Heart right ventricle (tissue), 16 donors: Measurements from ENCODE around the gene CCDC185. TPM values are rescaled to one million over a fixed set of nuclear protein-coding genes. Genes with fewer than 3 reads are reported as not detected.

Experiments
- ATAC-seq, 8 donors: fragments of 200-7000 bp; cut with Tn5 transposase; one replicate each; pipeline ENCODE4 v1.9.1; 2020; ENCODE audit warnings: mild to moderate bottlenecking in 8 of 8, moderate library complexity in 8 of 8, moderate number of reproducible peaks in 1 of 8
- DNase-seq, 2 donors: peaks; one replicate each; pipeline ENCODE4 v3.0.0-alpha.2; 2020
- H3K27ac ChIP-seq, 10 donors: fragments of 200-600 bp; sonication (generic) in 2 of 10; one replicate each; pipeline versions ENCODE4 v1.5.0 to v1.8.0; 2020 to 2022; ENCODE audit warnings: mild to moderate bottlenecking in 3 of 10
- H3K27me3 ChIP-seq, 7 donors: fragments of 200-600 bp; one replicate each; pipeline ENCODE4 v1.8.0; 2021 to 2022; ENCODE audit warnings: mild to moderate bottlenecking in 2 of 7
- H3K36me3 ChIP-seq, 9 donors: fragments of 200-600 bp; sonication (generic) in 1 of 9; one replicate each; pipeline versions ENCODE4 v1.5.0 to v1.8.0; 2020 to 2022; ENCODE audit warnings: mild to moderate bottlenecking in 2 of 9
- H3K4me1 ChIP-seq, 9 donors: fragments of 200-600 bp; sonication (generic) in 1 of 9; one replicate each; pipeline versions ENCODE4 v1.5.0 to v1.8.0; 2020 to 2022; ENCODE audit warnings: mild to moderate bottlenecking in 4 of 9
- H3K4me3 ChIP-seq, 10 donors: fragments of 200-600 bp; sonication (generic) in 2 of 10; one replicate each; pipeline versions ENCODE4 v1.5.0 to v1.8.0; 2020 to 2022; ENCODE audit warnings: mild to moderate bottlenecking in 7 of 10, moderate library complexity in 2 of 10
- H3K9me3 ChIP-seq, 11 donors: fragments of 200-600 bp in 10 of 11; sonication (generic) in 2 of 11; one replicate each; pipeline versions ENCODE4 v1.5.0 to v1.8.0; 2013 to 2022; ENCODE audit warnings: mild to moderate bottlenecking in 2 of 11, control low read depth in 1 of 11, moderate library complexity in 1 of 11
- CTCF ChIP-seq, 9 donors: fragments of 200-600 bp; sonication (generic) in 2 of 9; IDR thresholded peaks; one replicate each; pipeline versions ENCODE4 v1.5.0 to v1.8.0; 2021 to 2022; ENCODE audit warnings: antibody characterized with exemption in 9 of 9, mild to moderate bottlenecking in 5 of 9, moderate library complexity in 1 of 9
- WGBS, 2 donors: extraction: QIAGEN DNeasy Blood & Tissue Kit; methylation state at CpG; one replicate each; pipeline ENCODE4 v1.1.7; 2013; ENCODE audit warnings: inconsistent platforms in 1 of 2; 5-methylcytosine and 5-hydroxymethylcytosine counted together
- intact Hi-C, 10 donors: fragments of 100-400 bp; cut with DNase I; formaldehyde crosslinking; loops; one replicate each; pipeline versions ENCODE4 v1.11.1 to v1.14.2; 2022
- polyA plus RNA-seq, 2 donors: library from polyadenylated mRNA; stranded (reverse); fragments of 200-250 nt; gene quantifications; one replicate each; pipeline ENCODE4 v1.2.3, GENCODE V29; 2013
- total RNA-seq, 10 donors: library from RNA; stranded (reverse); fragmentation: NEBNext Ultra II Directional in 3 of 10; extraction: Animal tissue kit (Norgen Biotek cat#: 25700) in 3 of 10; gene quantifications; one replicate each; pipeline versions ENCODE4 v1.2.1 to v1.2.4, GENCODE V29; 2021 to 2023
- donor health status: Arrhythmogenic right ventricular cardiomyopathy.
- donor health status: ischemic (EF 13 %, LVEDD 7.1; RV severe dilation, severe dysfunction).
- donor health status: healthy with polysubstance abuse.
- donor health status: DM: no; HTN: yes; CAD: no.
- donor health status: DM: no; HTN: no; CAD: no.
- donor health status: ischemic (EF 25% LVEDD 6.9; RV normal size, moderate dysfunction).
- donor health status: ischemic (EF 25% LVEDD 5.7; RV mildly dilated, moderate dysfunction).
- donor health status: healthy.
- donor health status: DM: yes; HTN: yes; CAD: no.
- donor health status: Ischemic cardiomyopathy.
- donor health status: ischemic (EF 35%, LVEDD 5.7; RV mildly dilated, moderate dysfunction).
- donor health status: nonischemic (EF 11% LVEDD 7.7; RV severe dilation, severe dysfunction).
- donor health status: DM: yes; HTN: yes; CAD: no.
- donor health status: PGD.
- donor health status: ischemic (EF 29% LVEDD 5.4; RV normal size, mild dysfunction).
- donor health status: nonischemic (EF 23%, LVEDD 6.1; RV moderate dilation, normal function).

Gene CCDC185
- total and polyA plus RNA-seq, 12 donors, result not detected

GRCh38 chr1:223346311-223346710 is 46.9 kb upstream of the CCDC185 start:
- H3K4me1 ChIP-seq, result peaks cover 0 to 55% (median 18%) of the 10 kb centered on the region in 9 donors
- no peaks in the 10 kb centered on the region for H3K9me3 ChIP-seq
- no peaks in the 10 kb centered on the region for H3K27me3 ChIP-seq
- ATAC-seq, result no peak
- intact Hi-C loops, result loop anchor here in 3 of 10 donors (10.0 kb wide), 3 partner anchors 78 to 212 kb away; partner anchors contain the start of gene TLR5 (in 1 of the 3)
- no peak for TF ChIP-seq CTCF (IDR thresholded peaks at IDR 0.05)
- H3K36me3 ChIP-seq, result no peaks in the 10 kb centered on the region
- no peak overlapping the region for H3K27ac ChIP-seq
- whole genome bisulfite sequencing, 2 donors, result 87 to 90% methylated on average over 4 of the region's 4 CpGs
- no peak for DNase-seq
- no peak overlapping the region for H3K4me3 ChIP-seq

DNA sequence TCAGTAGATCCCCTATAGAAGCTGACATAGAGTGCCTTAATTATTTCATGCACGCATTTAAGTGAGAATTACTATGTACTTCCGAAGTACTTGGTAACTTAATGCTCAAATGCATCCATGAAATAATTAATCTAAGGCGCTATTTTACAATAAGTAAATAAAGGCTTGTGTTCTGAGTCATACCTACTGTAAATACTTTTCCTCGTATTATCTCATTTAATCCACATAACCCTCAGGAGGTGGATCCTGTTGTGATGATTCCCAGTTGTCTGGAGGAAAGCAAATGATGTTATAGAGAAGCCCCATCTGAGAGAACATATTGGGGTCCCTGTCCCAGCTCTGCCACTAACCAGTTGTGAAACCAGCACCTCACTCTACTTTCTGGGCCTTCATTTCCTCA is 45.6 kb upstream of the CCDC185 start:
- intact Hi-C loops, result loop anchor here in 3 of 10 donors (10.0 kb wide), 3 partner anchors 77 to 213 kb away; partner anchors contain the start of gene TLR5 (in 1 of the 3)
- no peak for DNase-seq

GRCh38 chr1:223348439-223348838 is 44.8 kb upstream of the CCDC185 start:
- no peak for DNase-seq
- H3K9me3 ChIP-seq, result no peaks in the 10 kb centered on the region
- peaks cover 0 to 35% (median 12%) of the 10 kb centered on the region in 9 donors for H3K4me1 ChIP-seq
- ATAC-seq, result no peak
- no peak for TF ChIP-seq CTCF (IDR thresholded peaks at IDR 0.05)
- intact Hi-C loops, result loop anchor here in 3 of 10 donors (10.0 kb wide), 3 partner anchors 76 to 214 kb away; partner anchors contain the start of gene TLR5 (in 1 of the 3)
- no peak overlapping the region for H3K4me3 ChIP-seq
- no peak overlapping the region for H3K27ac ChIP-seq
- no peaks in the 10 kb centered on the region for H3K36me3 ChIP-seq
- H3K27me3 ChIP-seq, result peaks cover 0 to 19% (median 13%) of the 10 kb centered on the region in 7 donors
- 59 to 79% methylated on average over 2 of the region's 2 CpGs for WGBS, 2 donors

More for the DNA sequence above, 45.6 kb upstream of the CCDC185 start:
- WGBS, 2 donors, result 94 to 96% methylated on average over 4 of the region's 4 CpGs
- no peak for TF ChIP-seq CTCF (IDR thresholded peaks at IDR 0.05)
- ATAC-seq, result no peak
- peaks cover 0 to 43% (median 14%) of the 10 kb centered on the region in 9 donors for H3K4me1 ChIP-seq
- no peaks in the 10 kb centered on the region for H3K36me3 ChIP-seq
- H3K27ac ChIP-seq, result no peak overlapping the region
- no peak overlapping the region for H3K4me3 ChIP-seq
- peaks cover 0 to 12% (median 5%) of the 10 kb centered on the region in 7 donors for H3K27me3 ChIP-seq
- H3K9me3 ChIP-seq, result no peaks in the 10 kb centered on the region

GRCh38 chr1:223349241-223349640 is 44.0 kb upstream of the CCDC185 start:
- no peaks in the 10 kb centered on the region for H3K9me3 ChIP-seq
- no peak for TF ChIP-seq CTCF (IDR thresholded peaks at IDR 0.05)
- ATAC-seq (no peak), DNase-seq (no peak)
- intact Hi-C loops, result loop anchor here in 3 of 10 donors (10.0 kb wide), 3 partner anchors 76 to 214 kb away; partner anchors contain the start of gene TLR5 (in 1 of the 3)
- H3K36me3 ChIP-seq, result no peaks in the 10 kb centered on the region
- peaks cover 0 to 27% (median 4%) of the 10 kb centered on the region in 9 donors for H3K4me1 ChIP-seq
- WGBS, 2 donors, result 94 to 97% methylated on average over 3 of the region's 3 CpGs
- H3K27me3 ChIP-seq, result peaks cover 0 to 25% (median 16%) of the 10 kb centered on the region in 7 donors
- H3K4me3 ChIP-seq, result no peak overlapping the region
- H3K27ac ChIP-seq, result no peak overlapping the region
